Brain pericyte (primary cell): ENCODE data around the gene STARD13.
A peak's percentile ranks its signal among the peaks of the same experiment; 100 is the strongest.

ENCODE experiments used
- DNase-seq: peaks from one replicate; pipeline ENCODE4 v3.0.0-alpha.2; 2012; ENCODE audit warnings: low read depth, low spot score

Gene STARD13

GRCh38 chr13:33112766-33113165 is 172.8 kb downstream of the STARD13 start:
- DNase-seq: peak; percentile 92

GRCh38 chr13:33111414-33112110 is 174.0 kb downstream of the STARD13 start:
- no peak for DNase-seq

- no peak for DNase-seq
Observed at GRCh38 chr13:33110713-33111413, 174.7 kb downstream of the STARD13 start.

GRCh38 chr13:33110386-33110712 is 175.2 kb downstream of the STARD13 start:
- DNase-seq: no peak

GRCh38 chr13:33109801-33110200 is 175.8 kb downstream of the STARD13 start:
- DNase-seq: no peak

- no peak for DNase-seq
Observed at GRCh38 chr13:33109271-33109697, 176.3 kb downstream of the STARD13 start.

- no peak for DNase-seq
Observed at GRCh38 chr13:33108620-33109019, 176.9 kb downstream of the STARD13 start.

- no peak for DNase-seq
Observed at GRCh38 chr13:33107361-33107760, 178.2 kb downstream of the STARD13 start.

- no peak for DNase-seq
Observed at GRCh38 chr13:33106656-33107360, 178.7 kb downstream of the STARD13 start.

- DNase-seq: no peak
Observed at GRCh38 chr13:33105387-33106005, 180.1 kb downstream of the STARD13 start.

GRCh38 chr13:33103457-33103856 is 182.1 kb downstream of the STARD13 start:
- DNase-seq: no peak

GRCh38 chr13:33101835-33102234 is 183.7 kb downstream of the STARD13 start:
- DNase-seq: no peak

- DNase-seq: no peak
Observed at GRCh38 chr13:33100886-33101285, 184.7 kb downstream of the STARD13 start.

GRCh38 chr13:33099860-33100259 is 185.7 kb downstream of the STARD13 start:
- no peak for DNase-seq

- DNase-seq: no peak
Observed at GRCh38 chr13:33096886-33097605, 188.5 kb downstream of the STARD13 start.

GRCh38 chr13:33092073-33092987 is 193.2 kb downstream of the STARD13 start:
- no peak for DNase-seq

GRCh38 chr13:33091415-33091774 is 194.2 kb downstream of the STARD13 start:
- no peak for DNase-seq

- no peak for DNase-seq
Observed at GRCh38 chr13:33090755-33091414, 194.7 kb downstream of the STARD13 start.

GRCh38 chr13:33089311-33089710 is 196.2 kb downstream of the STARD13 start:
- DNase-seq: no peak

GRCh38 chr13:33087790-33088189 is 197.8 kb downstream of the STARD13 start:
- no peak for DNase-seq
